ENCODE measurements around the gene TMEM132D. TPM values are rescaled to one million over a fixed set of nuclear protein-coding genes. Genes with fewer than 3 reads are reported as not detected.

The TMEM132D gene
- total RNA-seq, 5 donors from 2014 or later (not counting 1 experiment from before 2014, with no cell fraction given), result not detected

DNA sequence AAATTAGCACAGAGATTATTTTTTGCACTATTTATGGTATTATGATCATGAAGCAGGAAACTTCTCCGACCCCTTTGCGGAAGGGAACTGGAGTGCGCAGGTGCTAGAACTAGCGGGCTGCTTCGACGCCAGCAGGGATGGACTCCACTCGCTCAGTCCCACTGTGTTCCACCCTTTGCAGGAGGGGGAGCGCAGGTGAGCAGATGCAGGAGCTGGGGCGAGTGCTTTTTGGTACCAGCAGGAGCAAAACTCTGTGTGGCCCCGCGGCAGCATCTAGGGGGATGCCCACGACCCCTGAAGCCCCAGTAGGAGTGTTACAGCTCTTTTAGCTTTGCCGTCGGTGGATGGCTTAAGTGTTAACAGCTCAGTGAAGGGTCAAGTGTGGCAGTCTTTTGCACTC, 113.9 kb downstream of the TMEM132D start:
- ATAC-seq (replicated peaks in 1 of 4) (no peak), DNase-seq (no peak)
- Mint-ChIP-seq H3K9me3 (peaks cover 0 to 9% (median 3%) of the 10 kb centered on the region in 3 donors), H3K4me1 (no peaks in the 10 kb centered on the region), H3K36me3 (no peaks in the 10 kb centered on the region), H3K4me3 (no peak overlapping the region), H3K27me3 (no peaks in the 10 kb centered on the region), H3K27ac (no peak overlapping the region)
- no peaks in the 10 kb centered on the region for H3K27me3 ChIP-seq (replicated peaks in 1 of 2; ENCODE audit: control insufficient read depth in 2 of 2, extremely low read depth in 1 of 2, insufficient read depth in 2 of 2, low read length in 1 of 2)
- POLR2A ChIA-PET, result no interaction called here
- no peak overlapping the region for H3K4me3 ChIP-seq (ENCODE audit: control insufficient read depth in 1 of 2, extremely low read depth in 1 of 2, low read length in 1 of 2)
- H3K9me3 ChIP-seq, result no peaks in the 10 kb centered on the region
- H3K36me3 ChIP-seq (ENCODE audit: control insufficient read depth in 2 of 2, extremely low read depth in 1 of 2, insufficient read depth in 1 of 2, low read length in 1 of 2), result no peaks in the 10 kb centered on the region
- CTCF ChIA-PET, result no interaction called here
- H3K4me1 ChIP-seq (ENCODE audit: control insufficient read depth in 1 of 2, extremely low read depth in 1 of 2, insufficient read depth in 2 of 2, low read length in 2 of 2), result no peaks in the 10 kb centered on the region
- H3K27ac ChIP-seq (ENCODE audit: low read length), result no peak overlapping the region
- 87% methylated on average over 14 of the region's 14 CpGs for WGBS (ENCODE audit: insufficient coverage)

GRCh38 chr12:129788506-129789084, 115.2 kb downstream of the TMEM132D start:
- Mint-ChIP-seq H3K9me3 (peaks cover 0 to 9% (median 3%) of the 10 kb centered on the region in 3 donors), H3K4me1 (no peaks in the 10 kb centered on the region), H3K27me3 (no peaks in the 10 kb centered on the region), H3K36me3 (no peaks in the 10 kb centered on the region), H3K4me3 (no peak overlapping the region), H3K27ac (no peak overlapping the region)
- no peak for DNase-seq
- POLR2A ChIA-PET, result no interaction called here
- CTCF ChIA-PET, result no interaction called here
- Histone ChIP-seq H3K4me1 (ENCODE audit: control insufficient read depth in 1 of 2, extremely low read depth in 1 of 2, insufficient read depth in 2 of 2, low read length in 2 of 2) (no peaks in the 10 kb centered on the region), H3K9me3 (no peaks in the 10 kb centered on the region), H3K4me3 (ENCODE audit: control insufficient read depth in 1 of 2, extremely low read depth in 1 of 2, low read length in 1 of 2) (no peak overlapping the region), H3K27ac (ENCODE audit: low read length) (no peak overlapping the region), H3K36me3 (ENCODE audit: control insufficient read depth in 2 of 2, extremely low read depth in 1 of 2, insufficient read depth in 1 of 2, low read length in 1 of 2) (no peaks in the 10 kb centered on the region), H3K27me3 (replicated peaks in 1 of 2; ENCODE audit: control insufficient read depth in 2 of 2, extremely low read depth in 1 of 2, insufficient read depth in 2 of 2, low read length in 1 of 2) (no peaks in the 10 kb centered on the region)
- ATAC-seq (replicated peaks in 1 of 4), result no peak
- 60% methylated on average over 3 of the region's 9 CpGs for WGBS (ENCODE audit: insufficient coverage)

DNA sequence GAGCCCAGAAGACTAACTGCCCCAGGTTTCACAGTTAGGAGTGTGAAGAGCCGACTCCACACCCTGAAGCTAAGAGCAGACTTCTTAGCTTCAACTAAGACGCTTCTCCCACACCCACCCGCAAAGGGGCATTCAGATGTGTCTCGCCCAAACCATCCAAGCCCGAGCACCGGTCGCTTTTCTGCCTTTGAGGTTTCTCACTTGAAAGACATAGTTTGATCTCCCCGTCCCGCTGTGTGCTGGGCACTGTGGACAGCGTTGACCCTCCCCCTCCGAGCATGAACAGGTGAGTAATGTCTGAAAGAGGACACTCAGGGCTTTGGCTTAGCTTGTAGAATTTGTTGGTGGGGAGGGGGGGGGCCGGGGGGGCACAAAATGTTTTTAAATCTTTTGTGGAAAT, 123.8 kb downstream of the TMEM132D start:
- 93% methylated on average over 11 of the region's 12 CpGs for WGBS (ENCODE audit: insufficient coverage)
- CTCF ChIA-PET, result no interaction called here

GRCh38 chr12:129779033-129779432, 124.8 kb downstream of the TMEM132D start:
- Mint-ChIP-seq H3K27ac (no peak overlapping the region), H3K9me3 (peaks cover 4 to 20% (median 13%) of the 10 kb centered on the region in 3 donors)
- WGBS (ENCODE audit: insufficient coverage), result 77% methylated on average over 2 of the region's 5 CpGs

More for the DNA sequence above, 123.8 kb downstream of the TMEM132D start:
- Mint-ChIP-seq H3K9me3 (peaks cover 4 to 20% (median 13%) of the 10 kb centered on the region in 3 donors), H3K36me3 (no peaks in the 10 kb centered on the region), H3K27ac (no peak overlapping the region), H3K4me1 (no peaks in the 10 kb centered on the region), H3K4me3 (no peak overlapping the region), H3K27me3 (no peaks in the 10 kb centered on the region)
- DNase-seq, result no peak
- H3K27me3 ChIP-seq (replicated peaks in 1 of 2; ENCODE audit: control insufficient read depth in 2 of 2, extremely low read depth in 1 of 2, insufficient read depth in 2 of 2, low read length in 1 of 2), result no peaks in the 10 kb centered on the region
- POLR2A ChIA-PET, result no interaction called here
- no peak overlapping the region for H3K27ac ChIP-seq (ENCODE audit: low read length)
- H3K9me3 ChIP-seq, result no peaks in the 10 kb centered on the region
- no peak overlapping the region for H3K4me3 ChIP-seq (ENCODE audit: control insufficient read depth in 1 of 2, extremely low read depth in 1 of 2, low read length in 1 of 2)
- no peaks in the 10 kb centered on the region for H3K4me1 ChIP-seq (ENCODE audit: control insufficient read depth in 1 of 2, extremely low read depth in 1 of 2, insufficient read depth in 2 of 2, low read length in 2 of 2)
- no peak for ATAC-seq (replicated peaks in 1 of 4)
- no peaks in the 10 kb centered on the region for H3K36me3 ChIP-seq (ENCODE audit: control insufficient read depth in 2 of 2, extremely low read depth in 1 of 2, insufficient read depth in 1 of 2, low read length in 1 of 2)

DNA sequence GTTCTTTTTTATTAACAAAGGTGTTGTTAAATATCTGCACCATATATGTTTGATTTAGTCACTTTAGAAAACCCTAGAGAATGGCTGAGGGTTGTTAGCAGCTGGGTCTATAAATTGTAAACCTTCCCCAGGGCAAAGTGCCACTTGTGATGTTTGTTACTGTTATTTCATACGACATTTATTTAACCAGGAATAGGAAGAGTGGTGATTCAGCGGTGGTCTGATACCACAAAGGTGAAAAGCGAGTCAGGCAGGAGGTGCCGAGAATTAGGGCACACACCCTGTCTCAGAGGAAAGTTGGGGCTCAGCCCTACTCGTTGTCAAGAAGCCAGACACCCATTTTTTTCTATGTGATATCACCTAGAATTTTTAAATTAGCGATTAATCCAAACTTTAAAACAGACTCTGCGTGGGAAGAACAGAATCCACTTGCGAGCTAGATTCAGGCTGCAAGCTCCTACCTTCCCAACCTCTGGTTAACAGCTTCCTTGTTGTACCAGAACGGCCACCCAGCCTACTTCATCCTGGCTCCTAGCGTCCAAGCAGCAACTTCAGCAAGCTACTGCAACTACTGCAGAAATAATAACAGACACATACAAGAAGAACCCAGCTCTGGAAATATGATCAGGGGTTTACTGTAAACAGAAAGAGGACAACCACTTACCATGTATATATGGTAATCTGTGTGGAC, 126.7 kb downstream of the TMEM132D start:
- Mint-ChIP-seq H3K4me3 (no peak overlapping the region), H3K27me3 (no peaks in the 10 kb centered on the region), H3K4me1 (no peaks in the 10 kb centered on the region), H3K9me3 (peaks cover 6 to 17% (median 16%) of the 10 kb centered on the region in 3 donors), H3K36me3 (no peaks in the 10 kb centered on the region), H3K27ac (no peak overlapping the region)
- H3K36me3 ChIP-seq (ENCODE audit: control insufficient read depth in 2 of 2, extremely low read depth in 1 of 2, insufficient read depth in 1 of 2, low read length in 1 of 2), result no peaks in the 10 kb centered on the region
- no peak for ATAC-seq (replicated peaks in 1 of 4)
- no peak overlapping the region for H3K4me3 ChIP-seq (ENCODE audit: control insufficient read depth in 1 of 2, extremely low read depth in 1 of 2, low read length in 1 of 2)
- H3K9me3 ChIP-seq, result no peaks in the 10 kb centered on the region
- WGBS (ENCODE audit: insufficient coverage), result 64% methylated on average over 7 of the region's 10 CpGs
- ChIA-PET CTCF (no interaction called here), POLR2A (no interaction called here)
- H3K27me3 ChIP-seq (replicated peaks in 1 of 2; ENCODE audit: control insufficient read depth in 2 of 2, extremely low read depth in 1 of 2, insufficient read depth in 2 of 2, low read length in 1 of 2), result no peaks in the 10 kb centered on the region
- no peak for DNase-seq
- no peak overlapping the region for H3K27ac ChIP-seq (ENCODE audit: low read length)
- H3K4me1 ChIP-seq (ENCODE audit: control insufficient read depth in 1 of 2, extremely low read depth in 1 of 2, insufficient read depth in 2 of 2, low read length in 2 of 2), result no peaks in the 10 kb centered on the region

More at GRCh38 chr12:129779033-129779432, 124.8 kb downstream of the TMEM132D start:
- Mint-ChIP-seq H3K36me3 (no peaks in the 10 kb centered on the region), H3K4me1 (no peaks in the 10 kb centered on the region), H3K4me3 (no peak overlapping the region), H3K27me3 (no peaks in the 10 kb centered on the region)
- ChIA-PET POLR2A (no interaction called here), CTCF (no interaction called here)
- no peaks in the 10 kb centered on the region for H3K36me3 ChIP-seq (ENCODE audit: control insufficient read depth in 2 of 2, extremely low read depth in 1 of 2, insufficient read depth in 1 of 2, low read length in 1 of 2)
- H3K27me3 ChIP-seq (replicated peaks in 1 of 2; ENCODE audit: control insufficient read depth in 2 of 2, extremely low read depth in 1 of 2, insufficient read depth in 2 of 2, low read length in 1 of 2), result no peaks in the 10 kb centered on the region
- no peak overlapping the region for H3K4me3 ChIP-seq (ENCODE audit: control insufficient read depth in 1 of 2, extremely low read depth in 1 of 2, low read length in 1 of 2)
- no peak overlapping the region for H3K27ac ChIP-seq (ENCODE audit: low read length)
- H3K4me1 ChIP-seq (ENCODE audit: control insufficient read depth in 1 of 2, extremely low read depth in 1 of 2, insufficient read depth in 2 of 2, low read length in 2 of 2), result no peaks in the 10 kb centered on the region
- ATAC-seq (replicated peaks in 1 of 4), result no peak
- no peaks in the 10 kb centered on the region for H3K9me3 ChIP-seq
- DNase-seq, result no peak

DNA sequence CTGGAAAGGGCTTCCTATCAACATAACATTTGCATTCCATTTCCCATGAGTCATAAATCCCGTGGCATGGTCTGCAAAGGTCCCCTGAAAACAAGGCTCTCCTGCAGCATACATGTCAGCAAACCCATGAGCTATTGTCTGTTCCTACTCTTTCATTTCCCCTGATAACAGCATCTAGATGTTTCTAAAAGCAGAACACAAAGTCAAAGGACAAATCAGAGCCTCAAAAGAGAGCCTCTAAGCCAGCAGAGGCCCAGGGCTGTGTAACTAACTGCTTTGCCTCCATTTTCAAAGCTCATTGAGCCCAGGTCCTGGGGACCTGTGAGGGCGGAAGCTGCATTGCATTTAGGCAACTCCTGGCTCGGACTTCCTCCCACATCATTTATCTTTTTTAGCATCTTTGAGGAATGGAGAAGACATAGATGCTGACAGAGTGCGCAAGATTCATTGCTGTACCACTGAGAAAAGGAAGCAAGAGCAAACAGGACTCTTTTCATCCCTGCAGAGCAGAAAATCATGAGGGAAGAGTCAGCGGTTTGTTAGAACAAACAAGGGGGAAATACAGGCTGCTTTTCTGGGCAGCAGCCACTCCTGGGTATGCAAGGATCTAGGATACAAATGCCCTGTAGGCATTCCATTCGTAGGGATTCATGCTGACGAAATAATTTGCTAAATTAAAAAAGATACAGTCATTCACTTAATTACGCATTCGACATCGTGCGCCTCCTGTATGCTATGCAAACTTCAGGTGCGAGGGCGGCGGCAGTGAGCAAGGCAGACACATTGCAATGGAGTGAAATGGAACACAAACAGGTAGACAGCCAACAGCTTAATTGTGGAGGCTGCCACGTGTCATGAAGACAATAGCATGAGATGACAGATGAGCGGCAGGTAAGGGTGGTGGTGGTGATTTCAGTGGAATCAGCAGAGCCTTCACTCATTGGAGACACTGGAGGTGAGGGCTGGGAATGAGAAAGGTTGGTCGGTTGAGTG, 131.0 kb downstream of the TMEM132D start:
- Mint-ChIP-seq H3K36me3 (no peaks in the 10 kb centered on the region), H3K4me3 (no peak overlapping the region), H3K4me1 (no peaks in the 10 kb centered on the region), H3K27ac (no peak overlapping the region), H3K9me3 (peaks cover 6 to 15% (median 13%) of the 10 kb centered on the region in 3 donors), H3K27me3 (no peaks in the 10 kb centered on the region)
- H3K36me3 ChIP-seq (ENCODE audit: control insufficient read depth in 2 of 2, extremely low read depth in 1 of 2, insufficient read depth in 1 of 2, low read length in 1 of 2), result no peaks in the 10 kb centered on the region
- ATAC-seq (replicated peaks in 1 of 4) (no peak), DNase-seq (no peak)
- CTCF ChIA-PET, result no interaction called here
- no peaks in the 10 kb centered on the region for H3K4me1 ChIP-seq (ENCODE audit: control insufficient read depth in 1 of 2, extremely low read depth in 1 of 2, insufficient read depth in 2 of 2, low read length in 2 of 2)
- 62% methylated on average over 5 of the region's 17 CpGs for WGBS (ENCODE audit: insufficient coverage)
- no peaks in the 10 kb centered on the region for H3K27me3 ChIP-seq (replicated peaks in 1 of 2; ENCODE audit: control insufficient read depth in 2 of 2, extremely low read depth in 1 of 2, insufficient read depth in 2 of 2, low read length in 1 of 2)
- no peak overlapping the region for H3K4me3 ChIP-seq (ENCODE audit: control insufficient read depth in 1 of 2, extremely low read depth in 1 of 2, low read length in 1 of 2)
- POLR2A ChIA-PET, result no interaction called here
- H3K9me3 ChIP-seq, result no peaks in the 10 kb centered on the region
- H3K27ac ChIP-seq (ENCODE audit: low read length), result no peak overlapping the region

Measured in T-cell (primary cell).